HCT116 (cell line): ENCODE measurements around the gene BSN. TPM values are rescaled to one million over a fixed set of nuclear protein-coding genes. Genes with fewer than 3 reads are reported as not detected.

Source experiments
- ATAC-seq: fragments of 200-7000 bp; cut with Tn5 transposase; 2 replicates; pipeline ENCODE4 v1.9.1; 2020; ENCODE audit warnings: mild to moderate bottlenecking, moderate library complexity
- BruUV-seq: library from RNA; stranded (reverse); fragments of 400-500 nt; replicated peaks from 2 replicates; lab custom pipeline; 2021; lab: Mats Ljungman, UMichigan
- CTCF ChIA-PET: fragments of 300-600 bp; sonication (Branson Sonifier 250); formaldehyde crosslinking; loops from one replicate; lab custom pipeline; 2021; ENCODE audit warnings: antibody characterized with exemption; lab: Charles Lee
- POLR2A ChIA-PET: fragments of 300-600, 350-600 bp; sonication (Branson Sonifier 250); formaldehyde crosslinking; loops from one replicate; lab custom pipeline; 2021; ENCODE audit warnings: antibody characterized with exemption; lab: Charles Lee
- RAD21 ChIA-PET, 2 experiments: fragments of 300-600 bp; sonication (Branson Sonifier 250); formaldehyde crosslinking; loops; one replicate each; lab custom pipeline; 2023; ENCODE audit warnings: low total read pairs in 2 of 2; ENCODE audit not compliant: uncharacterized antibody in 2 of 2, unreplicated experiment in 2 of 2, low non-redundant PET in 1 of 2; lab: Charles Lee
- DNase-seq: peaks from one replicate; pipeline ENCODE4 v3.0.0-alpha.2; 2010; ENCODE audit warnings: low read depth, low spot score
- H2AFZ ChIP-seq: fragments of 200-600 bp; shearing (Covaris generic), sonication (generic); 2 replicates; pipeline ENCODE4 v1.6.1; 2017; ENCODE audit warnings: low read depth, mixed run types, mixed read lengths, antibody characterized with exemption, low read length; ENCODE audit not compliant: poor library complexity, severe bottlenecking
- H3K27ac ChIP-seq: 2 replicates; pipeline ENCODE4 v1.5.1; 2012; ENCODE audit warnings: low read depth, low read length
- H3K27me3 ChIP-seq: fragments of 200-600 bp; sonication (generic); 2 replicates; pipeline ENCODE4 v1.6.1; 2016; ENCODE audit warnings: mixed run types, low read length, mixed read lengths; ENCODE audit not compliant: insufficient read depth
- H3K36me3 ChIP-seq, 2 experiments: fragments of 200-500 bp in 1 of 2; fragments of 200-600 bp in 1 of 2; sonication (Bioruptor generic) in 1 of 2; sonication (generic) in 1 of 2; 2 replicates each; pipeline versions ENCODE4 v1.5.1 to v1.6.1; 2014 to 2016; ENCODE audit warnings: low read length in 2 of 2, inconsistent platforms in 1 of 2, mixed read lengths in 1 of 2, mixed run types in 1 of 2; ENCODE audit not compliant: insufficient read depth in 2 of 2, control insufficient read depth in 1 of 2
- H3K4me1 ChIP-seq, 2 experiments: fragments of 200-600 bp in 1 of 2; sonication (generic) in 1 of 2; 2 replicates each; pipeline versions ENCODE4 v1.5.1 to v1.6.1; 2012 to 2017; ENCODE audit warnings: low read length in 2 of 2, inconsistent platforms in 1 of 2, mild to moderate bottlenecking in 1 of 2, mixed read lengths in 1 of 2, mixed run types in 1 of 2, moderate library complexity in 1 of 2; ENCODE audit not compliant: insufficient read depth in 2 of 2, control insufficient read depth in 1 of 2
- H3K4me2 ChIP-seq: fragments of 200-600 bp; sonication (generic); 2 replicates; pipeline ENCODE4 v1.6.1; 2017; ENCODE audit warnings: mixed run types, low read length, mixed read lengths
- H3K4me3 ChIP-seq, 2 experiments: fragments of 200-600 bp in 1 of 2; sonication (generic) in 1 of 2; replicated peaks in 1 of 2; 2 replicates each; pipeline ENCODE4 v1.5.1; 2011 to 2016; ENCODE audit warnings: low read length in 2 of 2, control low read depth in 1 of 2, low read depth in 1 of 2, mild to moderate bottlenecking in 1 of 2, mixed read lengths in 1 of 2, mixed run types in 1 of 2
- H3K79me2 ChIP-seq: fragments of 200-600 bp; sonication (generic); 2 replicates; pipeline ENCODE4 v1.6.1; 2017; ENCODE audit warnings: mild to moderate bottlenecking, mixed run types, low read length, moderate library complexity, mixed read lengths; ENCODE audit not compliant: insufficient read depth
- H3K9ac ChIP-seq: fragments of 200-600 bp; sonication (generic); 2 replicates; pipeline ENCODE4 v1.6.1; 2016; ENCODE audit warnings: low read length, mixed read lengths
- H3K9me2 ChIP-seq: fragments of 200-600 bp; sonication (generic), shearing (Covaris generic); 2 replicates; pipeline ENCODE4 v1.6.1; 2017; ENCODE audit warnings: mixed run types, mild to moderate bottlenecking, moderate library complexity; ENCODE audit not compliant: insufficient read depth
- H3K9me3 ChIP-seq, 2 experiments: fragments of 200-500 bp in 1 of 2; fragments of 200-600 bp in 1 of 2; sonication (Bioruptor generic) in 1 of 2; sonication (generic) in 1 of 2; 2 replicates each; pipeline ENCODE4 v1.6.1; 2014 to 2017; ENCODE audit warnings: low read length in 2 of 2, mixed read lengths in 2 of 2, inconsistent platforms in 1 of 2, low read depth in 1 of 2, mild to moderate bottlenecking in 1 of 2, mixed run types in 1 of 2, moderate library complexity in 1 of 2; ENCODE audit not compliant: control insufficient read depth in 1 of 2, insufficient read depth in 1 of 2
- H4K20me1 ChIP-seq: fragments of 200-600 bp; sonication (generic), shearing (Covaris generic); 2 replicates; pipeline ENCODE4 v1.6.1; 2017; ENCODE audit warnings: mixed run types, mild to moderate bottlenecking, moderate library complexity; ENCODE audit not compliant: insufficient read depth
- CTCF ChIP-seq, 3 experiments: fragments of 200-600 bp in 1 of 3; sonication (generic) in 1 of 3; IDR thresholded peaks in 2 of 3; conservative IDR thresholded peaks in 1 of 3; 2 replicates each; pipeline ENCODE4 v1.5.1; 2012 to 2017; ENCODE audit warnings: low read depth in 2 of 3, low read length in 2 of 3, antibody characterized with exemption in 1 of 3, borderline replicate concordance in 1 of 3, control low read depth in 1 of 3, mild to moderate bottlenecking in 1 of 3, mixed read lengths in 1 of 3, mixed run types in 1 of 3, moderate library complexity in 1 of 3; ENCODE audit not compliant: insufficient read depth in 1 of 3
- EGR1 ChIP-seq: IDR thresholded peaks from 2 replicates; pipeline ENCODE4 v1.6.1; 2012; ENCODE audit warnings: low read depth
- JUND ChIP-seq: IDR thresholded peaks from 2 replicates; pipeline ENCODE4 v1.6.1; 2012
- POLR2AphosphoS5 ChIP-seq: IDR thresholded peaks from 2 replicates; pipeline ENCODE4 v1.6.1; 2011; ENCODE audit warnings: mild to moderate bottlenecking, low read depth, low read length, moderate library complexity
- ZBTB33 ChIP-seq: IDR thresholded peaks from 2 replicates; pipeline ENCODE4 v1.6.1; 2011; ENCODE audit warnings: mild to moderate bottlenecking, low read length, moderate library complexity; ENCODE audit not compliant: insufficient replicate concordance; ENCODE audit errors: extremely low read depth
- ZFX ChIP-seq: fragments of 450-650 bp; IDR thresholded peaks from 2 replicates; pipeline ENCODE4 v1.6.1; 2017
- intact Hi-C: fragments of 100-400 bp; cut with micrococcal nuclease; formaldehyde crosslinking; loops from 2 replicates; pipeline ENCODE4 v1.10.0; 2022
- total RNA-seq: library from RNA; stranded (reverse); gene quantifications from one replicate; pipeline ENCODE4 v1.2.1, GENCODE V29; 2021; ENCODE audit not compliant: unreplicated experiment

Gene BSN
- total RNA-seq, 1 experiment from 2014 or later, result 1.5 TPM

- Histone ChIP-seq H3K79me2 (no peaks in the 10 kb centered on the region), H3K4me2 (no peak overlapping the region), H2AFZ (no peak overlapping the region), H3K36me3 (no peaks in the 10 kb centered on the region), H3K27ac (no peak overlapping the region), H3K9ac (no peak overlapping the region), H3K27me3 (no peaks in the 10 kb centered on the region), H3K9me3 (peaks cover 0 to 6% of the 10 kb centered on the region in 2 experiments; a peak in 2 of 4 replicates), H3K4me3 (no peak overlapping the region), H4K20me1 (no peaks in the 10 kb centered on the region), H3K4me1 (no peaks in the 10 kb centered on the region), H3K9me2 (no peaks in the 10 kb centered on the region)
- POLR2A ChIA-PET, result no interaction called here
- BruUV-seq, result no TSS peak
- CTCF ChIA-PET, result no interaction called here
- intact Hi-C loops, result no loop called here
- ATAC-seq (no peak), DNase-seq (no peak)
- TF ChIP-seq EGR1, result no peak
- RAD21 ChIA-PET, result no interaction called here
Measured at GRCh38 chr3:49629451-49629850, 75.2 kb downstream of the BSN start.

GRCh38 chr3:49629866-49630265, 75.6 kb downstream of the BSN start:
- Histone ChIP-seq H3K27me3 (no peaks in the 10 kb centered on the region), H3K9me2 (no peaks in the 10 kb centered on the region), H3K79me2 (no peaks in the 10 kb centered on the region), H3K27ac (no peak overlapping the region), H3K4me2 (no peak overlapping the region), H3K4me3 (no peak overlapping the region), H2AFZ (no peak overlapping the region), H3K36me3 (no peaks in the 10 kb centered on the region), H3K9ac (no peak overlapping the region), H3K9me3 (peaks cover 0 to 6% of the 10 kb centered on the region in 2 experiments; a peak in 2 of 4 replicates), H4K20me1 (no peaks in the 10 kb centered on the region), H3K4me1 (no peaks in the 10 kb centered on the region)
- POLR2A ChIA-PET, result no interaction called here
- ATAC-seq (no peak), DNase-seq (no peak)
- TF ChIP-seq JUND, result no peak
- RAD21 ChIA-PET, result no interaction called here
- CTCF ChIA-PET, result no interaction called here
- BruUV-seq, result no TSS peak
- intact Hi-C loops, result no loop called here

GRCh38 chr3:49630784-49631183, 76.5 kb downstream of the BSN start:
- Histone ChIP-seq H3K9ac (no peak overlapping the region), H3K4me1 (no peaks in the 10 kb centered on the region), H3K9me2 (no peaks in the 10 kb centered on the region), H3K4me2 (no peak overlapping the region), H3K36me3 (no peaks in the 10 kb centered on the region), H2AFZ (no peak overlapping the region), H4K20me1 (no peaks in the 10 kb centered on the region), H3K79me2 (no peaks in the 10 kb centered on the region), H3K4me3 (no peak overlapping the region), H3K27ac (no peak overlapping the region), H3K27me3 (no peaks in the 10 kb centered on the region), H3K9me3 (peaks cover 0 to 6% of the 10 kb centered on the region in 2 experiments; a peak in 2 of 4 replicates)
- no peak for DNase-seq
- no peak for ATAC-seq
- BruUV-seq, result no TSS peak
- intact Hi-C loops, result no loop called here
- RAD21 ChIA-PET, result no interaction called here
- POLR2A ChIA-PET, result no interaction called here
- TF ChIP-seq POLR2AphosphoS5 (no peak), ZBTB33 (no peak), CTCF (IDR thresholded peaks at IDR 0.05 in 2 of 3, conservative IDR thresholded peaks at IDR 0.05 in 1 of 3; ENCODE audit: borderline replicate concordance in 1 of 3, insufficient read depth in 1 of 3, low read depth in 2 of 3, low read length in 2 of 3) (no peak), ZFX (no peak)
- CTCF ChIA-PET, result no interaction called here
